ENCODE measurements around the gene NEDD4L. TPM values are rescaled to one million over a fixed set of nuclear protein-coding genes. Genes with fewer than 3 reads are reported as not detected.

NEDD4L gene
- total RNA-seq, 2 experiments from 2014 or later: 3.2 to 3.3 TPM

DNA sequence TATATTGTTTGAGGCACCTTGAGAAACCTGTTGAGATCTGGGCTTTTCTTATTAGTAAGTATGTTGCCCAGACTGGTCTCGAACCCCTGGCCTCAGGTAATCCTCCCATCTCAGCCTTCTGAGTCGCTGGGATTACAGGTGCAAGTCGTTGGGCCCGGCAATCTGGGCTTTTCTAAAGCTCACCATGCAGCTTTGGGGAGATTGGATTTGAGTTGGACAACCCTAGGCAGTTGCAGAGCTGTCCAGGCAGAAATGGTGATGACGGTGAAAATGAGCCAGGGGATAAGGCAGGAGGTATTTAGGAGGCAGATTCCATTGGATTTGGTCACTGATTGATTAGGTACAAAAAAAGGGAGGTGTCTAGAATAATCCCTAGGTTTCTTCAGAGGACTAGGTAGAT is 16.2 kb downstream of the NEDD4L start:
- no peak overlapping the region for H3K4me2 ChIP-seq (ENCODE audit: low read length)
- H3K9me2 ChIP-seq (ENCODE audit: insufficient read depth, low read length): no peaks in the 10 kb centered on the region
- H3K4me1 ChIP-seq (ENCODE audit: insufficient read depth, low read length, poor library complexity, severe bottlenecking): no peaks in the 10 kb centered on the region
- no peaks in the 10 kb centered on the region for H4K20me1 ChIP-seq (ENCODE audit: insufficient read depth, low read length)
- DNase-seq (ENCODE audit: low spot score): no peak
- TF ChIP-seq, protein P1, sequence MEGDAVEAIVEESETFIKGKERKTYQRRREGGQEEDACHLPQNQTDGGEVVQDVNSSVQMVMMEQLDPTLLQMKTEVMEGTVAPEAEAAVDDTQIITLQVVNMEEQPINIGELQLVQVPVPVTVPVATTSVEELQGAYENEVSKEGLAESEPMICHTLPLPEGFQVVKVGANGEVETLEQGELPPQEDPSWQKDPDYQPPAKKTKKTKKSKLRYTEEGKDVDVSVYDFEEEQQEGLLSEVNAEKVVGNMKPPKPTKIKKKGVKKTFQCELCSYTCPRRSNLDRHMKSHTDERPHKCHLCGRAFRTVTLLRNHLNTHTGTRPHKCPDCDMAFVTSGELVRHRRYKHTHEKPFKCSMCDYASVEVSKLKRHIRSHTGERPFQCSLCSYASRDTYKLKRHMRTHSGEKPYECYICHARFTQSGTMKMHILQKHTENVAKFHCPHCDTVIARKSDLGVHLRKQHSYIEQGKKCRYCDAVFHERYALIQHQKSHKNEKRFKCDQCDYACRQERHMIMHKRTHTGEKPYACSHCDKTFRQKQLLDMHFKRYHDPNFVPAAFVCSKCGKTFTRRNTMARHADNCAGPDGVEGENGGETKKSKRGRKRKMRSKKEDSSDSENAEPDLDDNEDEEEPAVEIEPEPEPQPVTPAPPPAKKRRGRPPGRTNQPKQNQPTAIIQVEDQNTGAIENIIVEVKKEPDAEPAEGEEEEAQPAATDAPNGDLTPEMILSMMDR (conservative IDR thresholded peaks at IDR 0.05; ENCODE audit: low read length): no peak
- TF ChIP-seq EZH2phosphoT487 (IDR thresholded peaks at IDR 0.05; ENCODE audit: borderline replicate concordance, low read depth, low read length): no peak
- ChIA-PET POLR2A (no interaction called here), CTCF (ENCODE audit: unreplicated experiment) (no interaction called here)
- H3K4me3 ChIP-seq (ENCODE audit: low read depth, low read length, poor library complexity, severe bottlenecking): no peak overlapping the region
- no peaks in the 10 kb centered on the region for H3K36me3 ChIP-seq (ENCODE audit: insufficient read depth, low read length)
- H2AFZ ChIP-seq (ENCODE audit: low read length): no peak overlapping the region
- no peak overlapping the region for H3K27ac ChIP-seq (ENCODE audit: low read depth, low read length, poor library complexity, severe bottlenecking)
- no peaks in the 10 kb centered on the region for H3K79me2 ChIP-seq (ENCODE audit: insufficient read depth, low read depth, low read length)
- no peaks in the 10 kb centered on the region for H3K9me3 ChIP-seq (ENCODE audit: low read length)
- intact Hi-C loops (cut with micrococcal nuclease; ENCODE audit: unreplicated experiment): no loop called here
- no TSS peak for BruUV-seq (replicated peaks)

DNA sequence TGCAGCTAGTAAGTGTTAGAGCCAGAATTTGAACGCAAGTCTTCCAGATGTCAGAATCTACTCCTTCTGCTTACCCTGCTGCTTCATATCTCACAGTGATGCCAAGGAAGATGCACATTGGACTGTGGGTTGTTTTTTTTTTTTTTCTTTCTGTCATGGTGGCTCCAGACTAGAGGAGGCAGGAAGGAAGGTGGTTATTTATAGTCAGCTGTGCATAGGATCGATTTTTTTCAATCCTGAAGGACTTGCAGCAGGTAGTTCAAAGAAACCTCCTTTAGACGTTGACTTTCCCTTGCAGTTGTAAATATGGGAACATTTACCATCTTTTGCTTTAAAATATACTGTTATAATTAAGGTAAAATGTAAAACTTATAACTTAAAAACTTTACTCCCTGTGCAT is 17.3 kb downstream of the NEDD4L start:
- no peak overlapping the region for H3K27ac ChIP-seq (ENCODE audit: low read depth, low read length, poor library complexity, severe bottlenecking)
- CTCF ChIA-PET (ENCODE audit: unreplicated experiment): no interaction called here
- H3K9me3 ChIP-seq (ENCODE audit: low read length): no peaks in the 10 kb centered on the region
- H3K4me3 ChIP-seq (ENCODE audit: low read depth, low read length, poor library complexity, severe bottlenecking): no peak overlapping the region
- H3K36me3 ChIP-seq (ENCODE audit: insufficient read depth, low read length): no peaks in the 10 kb centered on the region
- no peak overlapping the region for H3K4me2 ChIP-seq (ENCODE audit: low read length)
- TF ChIP-seq, protein P1 (conservative IDR thresholded peaks at IDR 0.05; ENCODE audit: low read length): no peak
- no peaks in the 10 kb centered on the region for H4K20me1 ChIP-seq (ENCODE audit: insufficient read depth, low read length)
- no peak overlapping the region for H2AFZ ChIP-seq (ENCODE audit: low read length)
- no peaks in the 10 kb centered on the region for H3K4me1 ChIP-seq (ENCODE audit: insufficient read depth, low read length, poor library complexity, severe bottlenecking)
- DNase-seq (ENCODE audit: low spot score): no peak
- H3K9me2 ChIP-seq (ENCODE audit: insufficient read depth, low read length): no peaks in the 10 kb centered on the region
- no peaks in the 10 kb centered on the region for H3K79me2 ChIP-seq (ENCODE audit: insufficient read depth, low read depth, low read length)
- no TSS peak for BruUV-seq (replicated peaks)
- intact Hi-C loops (cut with micrococcal nuclease; ENCODE audit: unreplicated experiment): no loop called here
- POLR2A ChIA-PET: interaction anchor here (0.6 kb wide), 1 partner anchor 34 kb away, joined by 4 read pairs; no protein-coding TSS in a partner anchor

DNA sequence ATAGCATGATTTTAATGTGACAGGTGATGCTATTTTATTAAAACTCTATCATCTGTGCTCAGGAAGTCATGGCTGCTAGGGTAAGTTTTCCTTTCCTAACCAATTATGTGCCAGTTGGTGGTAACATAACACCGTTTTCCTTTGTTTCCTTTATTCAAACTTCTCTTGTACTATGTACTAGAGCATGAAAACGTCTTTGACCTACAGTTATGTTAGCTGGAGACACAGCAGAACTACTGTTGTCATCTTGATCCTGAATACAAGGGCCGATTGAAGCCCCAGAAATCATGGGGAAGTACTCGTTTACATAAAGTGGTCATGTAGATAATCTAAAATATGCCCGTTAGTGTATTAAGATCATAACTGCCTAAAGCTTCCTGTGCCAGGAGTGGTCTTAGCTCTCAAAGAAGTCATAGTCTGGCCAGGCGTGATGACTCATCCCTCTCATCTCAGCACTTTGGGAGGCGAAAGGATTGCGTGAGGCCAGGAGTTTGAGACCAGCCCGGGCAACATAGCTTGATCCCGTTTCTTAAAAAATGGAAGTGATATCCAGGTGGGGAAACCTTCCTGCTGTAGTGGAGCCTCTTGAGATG is 20.5 kb downstream of the NEDD4L start:
- Histone ChIP-seq H3K9me3 (ENCODE audit: low read length) (no peaks in the 10 kb centered on the region), H3K4me3 (ENCODE audit: low read depth, low read length, poor library complexity, severe bottlenecking) (no peak overlapping the region), H3K4me1 (ENCODE audit: insufficient read depth, low read length, poor library complexity, severe bottlenecking) (no peaks in the 10 kb centered on the region), H3K79me2 (ENCODE audit: insufficient read depth, low read depth, low read length) (no peaks in the 10 kb centered on the region), H3K36me3 (ENCODE audit: insufficient read depth, low read length) (no peaks in the 10 kb centered on the region), H3K27ac (ENCODE audit: low read depth, low read length, poor library complexity, severe bottlenecking) (no peak overlapping the region), H4K20me1 (ENCODE audit: insufficient read depth, low read length) (no peaks in the 10 kb centered on the region), H3K4me2 (ENCODE audit: low read length) (no peak overlapping the region), H2AFZ (ENCODE audit: low read length) (no peak overlapping the region), H3K9me2 (ENCODE audit: insufficient read depth, low read length) (no peaks in the 10 kb centered on the region)
- intact Hi-C loops (cut with micrococcal nuclease; ENCODE audit: unreplicated experiment): no loop called here
- TF ChIP-seq, protein P1 (conservative IDR thresholded peaks at IDR 0.05; ENCODE audit: low read length): no peak
- no peak for TF ChIP-seq EZH2phosphoT487 (IDR thresholded peaks at IDR 0.05; ENCODE audit: borderline replicate concordance, low read depth, low read length)
- POLR2A ChIA-PET: interaction anchor here (0.6 kb wide), 1 partner anchor 847 kb away, joined by 3 read pairs; no protein-coding TSS in a partner anchor
- DNase-seq (ENCODE audit: low spot score): no peak
- no TSS peak for BruUV-seq (replicated peaks)
- CTCF ChIA-PET (ENCODE audit: unreplicated experiment): no interaction called here

All from OCI-LY7 (cell line).